ENCODE measurements around the gene PPP2R2B.
"Not testable (repeated sequence)": the region's sequence is repeated elsewhere in the genome, so short reads cannot be mapped to it uniquely, and the experiment has no call there.

PPP2R2B gene

GRCh38 chr5:146734936-146735577 lies 143.5 kb downstream of the PPP2R2B start:
- DNase-seq = no peak

GRCh38 chr5:146732962-146733361 lies 145.6 kb downstream of the PPP2R2B start:
- no peak for DNase-seq

GRCh38 chr5:146731909-146732659 lies 146.5 kb downstream of the PPP2R2B start:
- DNase-seq = no peak

GRCh38 chr5:146728746-146729145 lies 149.8 kb downstream of the PPP2R2B start:
- not testable (repeated sequence) for DNase-seq

GRCh38 chr5:146726891-146727290 lies 151.7 kb downstream of the PPP2R2B start:
- DNase-seq = no peak

- DNase-seq = no peak
These were observed 152.5 kb downstream of the PPP2R2B start for GRCh38 chr5:146726020-146726419.

GRCh38 chr5:146725025-146725424 lies 153.5 kb downstream of the PPP2R2B start:
- DNase-seq = no peak

- no peak for DNase-seq
These were observed 156.2 kb downstream of the PPP2R2B start for GRCh38 chr5:146722361-146722779.

- DNase-seq = no peak
These were observed 157.3 kb downstream of the PPP2R2B start for GRCh38 chr5:146721073-146721815.

- no peak for DNase-seq
These were observed 158.4 kb downstream of the PPP2R2B start for GRCh38 chr5:146720107-146720506.

- DNase-seq = no peak
These were observed 159.4 kb downstream of the PPP2R2B start for GRCh38 chr5:146719179-146719578.

- DNase-seq = no peak
These were observed 159.9 kb downstream of the PPP2R2B start for GRCh38 chr5:146718609-146719008.

- DNase-seq = no peak
These were observed 160.6 kb downstream of the PPP2R2B start for GRCh38 chr5:146717951-146718350.

GRCh38 chr5:146716636-146717035 lies 161.9 kb downstream of the PPP2R2B start:
- no peak for DNase-seq

GRCh38 chr5:146710348-146710747 lies 168.2 kb downstream of the PPP2R2B start:
- DNase-seq = no peak

GRCh38 chr5:146707316-146707715 lies 171.2 kb downstream of the PPP2R2B start:
- no peak for DNase-seq

- DNase-seq = no peak
These were observed 172.1 kb downstream of the PPP2R2B start for GRCh38 chr5:146706321-146706972.

GRCh38 chr5:146704949-146705665 lies 173.4 kb downstream of the PPP2R2B start:
- DNase-seq = no peak

GRCh38 chr5:146703899-146704298 lies 174.7 kb downstream of the PPP2R2B start:
- no peak for DNase-seq

- no peak for DNase-seq
These were observed 175.1 kb downstream of the PPP2R2B start for GRCh38 chr5:146703499-146703898.

- DNase-seq = peak in 3 of 14 donors; percentile 8 to 85 (median 9)
These were observed 178.7 kb downstream of the PPP2R2B start for GRCh38 chr5:146699664-146700418.
